Measurements from ENCODE around the gene LMTK3. TPM values are rescaled to one million over a fixed set of nuclear protein-coding genes. Genes with fewer than 3 reads are reported as not detected.

LMTK3 gene
- total RNA-seq, 1 experiment from 2014 or later, result not detected

- Histone ChIP-seq H3K9me3 (ENCODE audit: low read length) (no peaks in the 10 kb centered on the region), H3K79me2 (ENCODE audit: low read length) (peaks cover 16% of the 10 kb centered on the region), H3K27ac (ENCODE audit: low read length) (peak within 1 kb of the TSS; percentile 78), H4K20me1 (ENCODE audit: insufficient read depth, low read depth, low read length) (peaks cover 16% of the 10 kb centered on the region; the same call in 1 of the 2 replicates), H3K4me1 (ENCODE audit: low read length) (peaks cover 16% of the 10 kb centered on the region), H3K27me3 (ENCODE audit: low read length) (no peaks in the 10 kb centered on the region), H3K4me3 (ENCODE audit: low read length) (peak within 1 kb of the TSS; percentile 81), H3K9ac (ENCODE audit: low read length) (peak within 1 kb of the TSS; percentile 85), H3K9me2 (replicated peaks; ENCODE audit: insufficient read depth, low read length) (no peaks in the 10 kb centered on the region), H3K4me2 (ENCODE audit: low read depth, low read length, poor library complexity, severe bottlenecking) (peak within 1 kb of the TSS; percentile 90), H3K36me3 (ENCODE audit: insufficient read depth, low read length) (peaks cover 16% of the 10 kb centered on the region), H2AFZ (ENCODE audit: low read length) (peak within 1 kb of the TSS; percentile 79; the same call in 1 of the 2 replicates)
- peak; percentile 91 for DNase-seq
These were observed 42.2 kb downstream of the LMTK3 start, which contains the start of gene CYTH2 for GRCh38 chr19:48469289-48469881. CYTH2 (plus strand) TSS chr19:48469369; CDS start chr19:48469508, 139 bp downstream.

DNA sequence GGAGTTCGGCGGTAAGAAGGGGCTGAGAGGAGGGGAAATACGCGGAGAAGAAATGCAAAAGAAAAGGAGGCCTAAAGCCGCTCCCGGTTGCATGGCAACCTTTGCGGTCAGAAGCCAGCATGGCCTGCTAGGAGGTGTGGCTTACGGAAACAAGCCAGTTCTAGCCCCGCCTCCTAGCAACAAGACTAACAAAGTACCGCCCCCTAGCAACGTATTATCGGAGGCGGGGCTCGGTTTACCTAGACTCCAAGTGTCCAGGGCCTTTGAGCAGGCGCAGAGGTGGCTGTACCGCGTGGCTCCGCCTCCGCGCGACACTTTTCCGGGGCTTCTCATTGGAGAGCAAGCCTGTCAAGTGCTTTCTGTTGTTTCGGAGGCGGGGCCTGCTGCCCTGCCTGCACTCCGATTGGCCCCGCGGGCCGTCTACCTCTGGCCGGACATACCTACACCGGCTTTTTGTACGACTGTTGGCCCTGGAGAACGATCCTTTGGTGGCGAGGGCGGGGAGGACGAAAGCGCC lies 42.8 kb downstream of the LMTK3 start:
- peak overlapping the region; percentile 79; the same call in 1 of the 2 replicates for H2AFZ ChIP-seq (ENCODE audit: low read length)
- peak overlapping the region; percentile 78 for H3K27ac ChIP-seq (ENCODE audit: low read length)
- H3K4me3 ChIP-seq (ENCODE audit: low read length), result peak overlapping the region; percentile 81
- peaks cover 16% of the 10 kb centered on the region for H3K36me3 ChIP-seq (ENCODE audit: insufficient read depth, low read length)
- H3K9me2 ChIP-seq (replicated peaks; ENCODE audit: insufficient read depth, low read length), result no peaks in the 10 kb centered on the region
- H3K79me2 ChIP-seq (ENCODE audit: low read length), result peaks cover 16% of the 10 kb centered on the region
- H3K27me3 ChIP-seq (ENCODE audit: low read length), result no peaks in the 10 kb centered on the region
- peaks cover 16% of the 10 kb centered on the region for H3K4me1 ChIP-seq (ENCODE audit: low read length)
- peak overlapping the region; percentile 85 for H3K9ac ChIP-seq (ENCODE audit: low read length)
- peak overlapping the region; percentile 90 for H3K4me2 ChIP-seq (ENCODE audit: low read depth, low read length, poor library complexity, severe bottlenecking)
- no peaks in the 10 kb centered on the region for H3K9me3 ChIP-seq (ENCODE audit: low read length)
- H4K20me1 ChIP-seq (ENCODE audit: insufficient read depth, low read depth, low read length), result peaks cover 16% of the 10 kb centered on the region; the same call in 1 of the 2 replicates
- DNase-seq, result peak; percentile 100

DNA sequence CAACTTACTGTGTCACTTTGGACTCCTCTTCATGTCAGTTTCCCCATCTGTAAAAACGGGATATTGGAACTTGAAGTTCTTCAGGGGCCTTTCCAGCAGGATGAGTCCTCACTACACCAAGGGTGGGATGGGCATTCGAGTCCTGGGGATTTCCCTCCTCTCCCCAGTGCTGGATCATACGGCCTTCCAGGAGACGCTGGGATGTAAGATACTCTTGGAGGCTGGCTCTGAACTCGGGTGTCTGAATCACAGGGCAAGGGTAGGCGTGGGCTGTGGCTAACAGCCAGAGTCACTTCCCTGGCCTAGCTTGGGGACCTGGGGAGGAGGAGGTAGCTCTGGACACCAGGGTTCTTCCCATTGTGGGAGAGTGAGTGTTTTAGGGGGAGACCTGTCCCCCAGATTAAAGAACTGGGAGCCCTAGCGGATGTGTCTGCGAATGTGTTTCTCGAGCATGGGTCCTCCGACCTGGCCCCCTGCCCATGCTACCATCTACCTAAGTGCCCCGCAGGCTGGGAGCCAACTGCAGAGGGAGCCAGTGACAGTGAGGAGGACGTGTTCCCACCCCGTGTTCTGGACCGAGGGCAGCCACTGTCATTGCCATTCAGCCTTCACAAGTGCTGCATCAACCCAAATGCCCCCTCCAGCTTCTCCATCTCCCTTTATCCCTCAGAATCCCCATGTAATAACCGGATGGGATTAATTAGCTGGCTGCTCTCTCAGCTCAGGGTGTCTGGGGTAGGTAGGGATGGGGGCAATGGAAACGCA lies 44.9 kb downstream of the LMTK3 start:
- Histone ChIP-seq H3K27me3 (ENCODE audit: low read length) (no peaks in the 10 kb centered on the region), H3K4me1 (ENCODE audit: low read length) (peaks cover 16% of the 10 kb centered on the region), H3K4me2 (ENCODE audit: low read depth, low read length, poor library complexity, severe bottlenecking) (no peak overlapping the region), H3K9ac (ENCODE audit: low read length) (no peak overlapping the region), H3K9me2 (replicated peaks; ENCODE audit: insufficient read depth, low read length) (no peaks in the 10 kb centered on the region), H3K9me3 (ENCODE audit: low read length) (no peaks in the 10 kb centered on the region), H3K79me2 (ENCODE audit: low read length) (peaks cover 16% of the 10 kb centered on the region), H4K20me1 (ENCODE audit: insufficient read depth, low read depth, low read length) (peaks cover 12% of the 10 kb centered on the region; the same call in 1 of the 2 replicates), H3K27ac (ENCODE audit: low read length) (no peak overlapping the region), H3K4me3 (ENCODE audit: low read length) (no peak overlapping the region), H2AFZ (ENCODE audit: low read length) (no peak overlapping the region), H3K36me3 (ENCODE audit: insufficient read depth, low read length) (peaks cover 7% of the 10 kb centered on the region)
- no peak for DNase-seq

GRCh38 chr19:48465215-48465614 lies 46.4 kb downstream of the LMTK3 start:
- DNase-seq, result no peak
- Histone ChIP-seq H3K79me2 (ENCODE audit: low read length) (peaks cover 6% of the 10 kb centered on the region), H3K36me3 (ENCODE audit: insufficient read depth, low read length) (peaks cover 1% of the 10 kb centered on the region; the same call in 1 of the 2 replicates), H3K4me3 (ENCODE audit: low read length) (no peak overlapping the region), H3K4me1 (ENCODE audit: low read length) (peaks cover 12% of the 10 kb centered on the region), H2AFZ (ENCODE audit: low read length) (no peak overlapping the region), H3K27ac (ENCODE audit: low read length) (no peak overlapping the region), H3K4me2 (ENCODE audit: low read depth, low read length, poor library complexity, severe bottlenecking) (no peak overlapping the region), H4K20me1 (ENCODE audit: insufficient read depth, low read depth, low read length) (peaks cover 5% of the 10 kb centered on the region; the same call in 1 of the 2 replicates), H3K9me3 (ENCODE audit: low read length) (no peaks in the 10 kb centered on the region), H3K9me2 (replicated peaks; ENCODE audit: insufficient read depth, low read length) (no peaks in the 10 kb centered on the region), H3K27me3 (ENCODE audit: low read length) (no peaks in the 10 kb centered on the region), H3K9ac (ENCODE audit: low read length) (no peak overlapping the region)

DNA sequence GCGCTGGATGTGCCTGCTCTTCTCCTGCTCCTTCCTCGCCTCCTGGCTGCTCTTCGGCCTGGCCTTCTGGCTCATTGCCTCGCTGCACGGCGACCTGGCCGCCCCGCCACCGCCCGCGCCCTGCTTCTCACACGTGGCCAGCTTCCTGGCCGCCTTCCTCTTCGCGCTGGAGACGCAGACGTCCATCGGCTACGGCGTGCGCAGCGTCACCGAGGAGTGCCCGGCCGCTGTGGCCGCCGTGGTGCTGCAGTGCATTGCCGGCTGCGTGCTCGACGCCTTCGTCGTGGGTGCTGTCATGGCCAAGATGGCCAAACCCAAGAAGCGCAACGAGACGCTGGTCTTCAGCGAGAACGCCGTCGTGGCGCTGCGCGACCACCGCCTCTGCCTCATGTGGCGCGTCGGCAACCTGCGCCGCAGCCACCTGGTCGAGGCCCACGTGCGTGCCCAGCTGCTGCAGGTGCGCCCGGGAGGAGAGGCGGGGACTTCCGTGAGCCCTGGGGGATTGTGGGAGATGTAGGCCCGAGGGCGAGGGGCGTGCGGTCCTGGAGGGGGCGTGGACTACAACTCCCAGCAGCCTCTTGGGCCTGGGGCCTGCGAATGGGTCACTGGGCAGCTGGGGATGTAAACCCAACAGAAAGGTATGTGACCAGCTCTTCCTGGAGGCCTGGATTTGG lies 49.5 kb downstream of the LMTK3 start:
- Histone ChIP-seq H3K9ac (ENCODE audit: low read length) (no peak overlapping the region), H3K27ac (ENCODE audit: low read length) (no peak overlapping the region), H3K9me3 (ENCODE audit: low read length) (no peaks in the 10 kb centered on the region), H3K4me3 (ENCODE audit: low read length) (no peak overlapping the region), H3K4me1 (ENCODE audit: low read length) (no peaks in the 10 kb centered on the region), H2AFZ (ENCODE audit: low read length) (no peak overlapping the region), H3K4me2 (ENCODE audit: low read depth, low read length, poor library complexity, severe bottlenecking) (no peak overlapping the region), H3K27me3 (ENCODE audit: low read length) (no peaks in the 10 kb centered on the region), H3K36me3 (ENCODE audit: insufficient read depth, low read length) (peaks cover 2% of the 10 kb centered on the region; the same call in 1 of the 2 replicates), H4K20me1 (ENCODE audit: insufficient read depth, low read depth, low read length) (no peaks in the 10 kb centered on the region), H3K79me2 (ENCODE audit: low read length) (peaks cover 3% of the 10 kb centered on the region; the same call in 1 of the 2 replicates), H3K9me2 (replicated peaks; ENCODE audit: insufficient read depth, low read length) (no peaks in the 10 kb centered on the region)
- DNase-seq, result peak; percentile 78

- Histone ChIP-seq H2AFZ (ENCODE audit: low read length) (no peak overlapping the region), H3K4me1 (ENCODE audit: low read length) (no peaks in the 10 kb centered on the region), H3K4me3 (ENCODE audit: low read length) (no peak overlapping the region), H4K20me1 (ENCODE audit: insufficient read depth, low read depth, low read length) (no peaks in the 10 kb centered on the region), H3K9me2 (replicated peaks; ENCODE audit: insufficient read depth, low read length) (no peaks in the 10 kb centered on the region), H3K4me2 (ENCODE audit: low read depth, low read length, poor library complexity, severe bottlenecking) (no peak overlapping the region), H3K9me3 (ENCODE audit: low read length) (no peaks in the 10 kb centered on the region), H3K9ac (ENCODE audit: low read length) (no peak overlapping the region), H3K27me3 (ENCODE audit: low read length) (no peaks in the 10 kb centered on the region), H3K27ac (ENCODE audit: low read length) (no peak overlapping the region), H3K79me2 (ENCODE audit: low read length) (peaks cover 3% of the 10 kb centered on the region; the same call in 1 of the 2 replicates), H3K36me3 (ENCODE audit: insufficient read depth, low read length) (peaks cover 5% of the 10 kb centered on the region; the same call in 1 of the 2 replicates)
- DNase-seq, result no peak
These were observed 50.0 kb downstream of the LMTK3 start for GRCh38 chr19:48461651-48461981.

- DNase-seq, result no peak
- no peaks in the 10 kb centered on the region for H4K20me1 ChIP-seq (ENCODE audit: insufficient read depth, low read depth, low read length)
- no peak overlapping the region for H2AFZ ChIP-seq (ENCODE audit: low read length)
- no peak overlapping the region for H3K9ac ChIP-seq (ENCODE audit: low read length)
- no peak overlapping the region for H3K4me3 ChIP-seq (ENCODE audit: low read length)
- no peaks in the 10 kb centered on the region for H3K9me2 ChIP-seq (replicated peaks; ENCODE audit: insufficient read depth, low read length)
- no peaks in the 10 kb centered on the region for H3K4me1 ChIP-seq (ENCODE audit: low read length)
- H3K4me2 ChIP-seq (ENCODE audit: low read depth, low read length, poor library complexity, severe bottlenecking), result no peak overlapping the region
- no peaks in the 10 kb centered on the region for H3K9me3 ChIP-seq (ENCODE audit: low read length)
- H3K36me3 ChIP-seq (ENCODE audit: insufficient read depth, low read length), result peaks cover 10% of the 10 kb centered on the region; the same call in 1 of the 2 replicates
- H3K79me2 ChIP-seq (ENCODE audit: low read length), result peaks cover 11% of the 10 kb centered on the region; the same call in 1 of the 2 replicates
- no peaks in the 10 kb centered on the region for H3K27me3 ChIP-seq (ENCODE audit: low read length)
- no peak overlapping the region for H3K27ac ChIP-seq (ENCODE audit: low read length)
These were observed 53.6 kb downstream of the LMTK3 start for GRCh38 chr19:48458016-48458415.

Measured in Karpas-422 (cell line).